ENCODE results near the gene TBC1D1. TPM values are rescaled to one million over a fixed set of nuclear protein-coding genes. Genes with fewer than 3 reads are reported as not detected.

TBC1D1 gene
- polyA plus RNA-seq, 1 donor from 2014 or later, result 23.2 TPM

DNA sequence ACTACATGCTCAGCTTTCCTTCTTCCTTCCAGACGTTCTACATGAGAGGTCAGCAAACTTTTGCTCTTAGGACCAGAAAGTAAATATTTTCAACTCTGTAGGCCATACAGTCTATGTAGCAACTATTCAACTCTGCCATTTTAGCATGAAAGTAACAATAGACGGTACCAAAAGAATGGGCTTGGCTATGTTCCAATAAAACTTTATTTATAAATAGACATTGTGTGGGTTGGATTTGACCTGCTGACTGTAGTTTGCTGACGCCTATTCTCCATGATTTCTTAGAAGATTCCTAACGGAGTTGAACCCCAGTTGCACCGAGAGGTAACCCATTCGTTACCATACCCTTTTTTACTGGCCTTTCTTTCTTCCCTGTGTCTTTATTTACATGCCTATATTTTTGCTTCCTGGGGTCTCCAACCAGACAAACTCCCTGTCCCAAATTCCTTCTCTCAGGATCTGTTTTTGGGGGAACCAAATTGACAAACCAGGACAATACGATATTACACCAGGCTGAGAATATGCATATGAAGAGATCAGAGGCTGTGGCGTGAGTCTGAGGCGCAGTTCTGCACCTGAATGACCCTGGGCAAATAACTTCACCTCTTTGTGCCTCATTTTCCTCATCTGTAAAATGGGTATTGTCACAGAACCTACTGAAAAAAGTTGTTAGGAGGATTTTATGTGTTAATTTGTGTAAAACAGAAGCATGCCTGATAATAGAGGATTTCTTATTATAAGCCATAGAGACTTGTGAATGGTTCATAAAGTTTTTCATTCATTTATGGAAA, 58.9 kb downstream of the TBC1D1 start:
- H4K20me1 ChIP-seq (ENCODE audit: insufficient read depth), result no peaks in the 10 kb centered on the region
- H3K79me2 ChIP-seq (replicated peaks; ENCODE audit: insufficient read depth, low read length), result no peaks in the 10 kb centered on the region
- no peaks in the 10 kb centered on the region for H3F3A ChIP-seq (ENCODE audit: insufficient read depth, low read length, poor library complexity, severe bottlenecking)
- no peak overlapping the region for H3K4me3 ChIP-seq (ENCODE audit: low read length)
- H3K36me3 ChIP-seq (ENCODE audit: insufficient read depth, low read length), result no peaks in the 10 kb centered on the region
- H2AFZ ChIP-seq (ENCODE audit: low read depth, low read length), result no peak overlapping the region
- H3K27ac ChIP-seq (ENCODE audit: low read length), result no peak overlapping the region
- no peaks in the 10 kb centered on the region for H3K9me3 ChIP-seq (ENCODE audit: low read length)
- TF ChIP-seq POLR2AphosphoS5 (IDR thresholded peaks at IDR 0.05) (no peak), REST (IDR thresholded peaks at IDR 0.05; ENCODE audit: borderline replicate concordance) (no peak), EP300 (conservative IDR thresholded peaks at IDR 0.05; ENCODE audit: poor library complexity, severe bottlenecking) (no peak), RAD21 (conservative IDR thresholded peaks at IDR 0.05) (no peak), MXI1 (conservative IDR thresholded peaks at IDR 0.05; ENCODE audit: poor library complexity, severe bottlenecking) (no peak), EZH2 (IDR thresholded peaks at IDR 0.05; ENCODE audit: borderline replicate concordance, insufficient read depth, low read length, poor library complexity, severe bottlenecking) (no peak), SMC3 (conservative IDR thresholded peaks at IDR 0.05; ENCODE audit: poor library complexity) (no peak), TAF1 (IDR thresholded peaks at IDR 0.05; ENCODE audit: low read depth) (no peak)
- TF ChIP-seq, protein P1, sequence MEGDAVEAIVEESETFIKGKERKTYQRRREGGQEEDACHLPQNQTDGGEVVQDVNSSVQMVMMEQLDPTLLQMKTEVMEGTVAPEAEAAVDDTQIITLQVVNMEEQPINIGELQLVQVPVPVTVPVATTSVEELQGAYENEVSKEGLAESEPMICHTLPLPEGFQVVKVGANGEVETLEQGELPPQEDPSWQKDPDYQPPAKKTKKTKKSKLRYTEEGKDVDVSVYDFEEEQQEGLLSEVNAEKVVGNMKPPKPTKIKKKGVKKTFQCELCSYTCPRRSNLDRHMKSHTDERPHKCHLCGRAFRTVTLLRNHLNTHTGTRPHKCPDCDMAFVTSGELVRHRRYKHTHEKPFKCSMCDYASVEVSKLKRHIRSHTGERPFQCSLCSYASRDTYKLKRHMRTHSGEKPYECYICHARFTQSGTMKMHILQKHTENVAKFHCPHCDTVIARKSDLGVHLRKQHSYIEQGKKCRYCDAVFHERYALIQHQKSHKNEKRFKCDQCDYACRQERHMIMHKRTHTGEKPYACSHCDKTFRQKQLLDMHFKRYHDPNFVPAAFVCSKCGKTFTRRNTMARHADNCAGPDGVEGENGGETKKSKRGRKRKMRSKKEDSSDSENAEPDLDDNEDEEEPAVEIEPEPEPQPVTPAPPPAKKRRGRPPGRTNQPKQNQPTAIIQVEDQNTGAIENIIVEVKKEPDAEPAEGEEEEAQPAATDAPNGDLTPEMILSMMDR (IDR thresholded peaks at IDR 0.05; ENCODE audit: poor library complexity, severe bottlenecking), result no peak
- H3K4me2 ChIP-seq (ENCODE audit: low read length), result no peak overlapping the region
- no peaks in the 10 kb centered on the region for H3K9me2 ChIP-seq (ENCODE audit: insufficient read depth, low read length)
- H3K27me3 ChIP-seq (ENCODE audit: insufficient read depth, low read depth, low read length), result no peaks in the 10 kb centered on the region
- H3K9ac ChIP-seq (ENCODE audit: low read length), result no peak overlapping the region

DNA sequence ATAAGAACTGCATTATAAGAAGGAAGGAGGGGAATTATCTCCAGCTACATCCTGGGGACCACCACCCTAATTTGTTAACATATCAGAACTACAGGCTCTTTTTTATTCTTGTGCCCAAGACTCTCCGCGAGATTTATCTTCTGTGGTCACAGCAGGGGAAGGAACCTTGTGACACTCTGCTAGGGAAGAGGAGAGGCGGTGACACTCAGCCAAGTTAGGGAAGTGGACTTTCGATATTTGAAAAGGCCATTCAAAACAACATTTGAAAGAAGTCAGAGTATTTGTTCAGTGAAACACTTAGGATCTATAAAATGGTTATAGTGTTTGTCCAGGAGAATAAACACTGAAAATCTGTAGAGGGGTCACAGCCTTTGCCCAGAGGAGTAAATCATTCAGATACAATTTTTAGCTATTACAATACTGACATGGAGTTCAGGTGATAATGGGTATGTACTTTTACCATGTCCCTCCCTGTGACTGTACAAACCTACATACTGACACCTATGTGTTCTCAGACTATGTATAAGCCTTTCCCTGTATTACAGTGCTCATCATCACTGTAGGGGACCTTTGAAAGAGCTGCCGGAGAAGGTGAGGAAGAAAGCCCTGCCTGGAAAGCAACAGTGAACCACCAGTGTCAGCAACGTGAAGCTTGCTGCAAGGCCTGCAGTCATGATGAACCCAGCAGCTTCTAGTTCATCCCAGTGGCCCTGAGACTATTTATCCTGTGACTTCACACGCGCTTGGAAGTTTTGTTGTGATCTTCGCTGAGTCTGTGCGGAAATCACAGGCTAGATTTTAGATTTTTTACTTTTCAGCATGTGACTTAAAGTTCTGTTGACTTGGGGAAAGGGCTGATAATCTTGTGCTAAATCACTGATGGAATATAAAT, 60.8 kb downstream of the TBC1D1 start:
- no peaks in the 10 kb centered on the region for H3K9me2 ChIP-seq (ENCODE audit: insufficient read depth, low read length)
- no peaks in the 10 kb centered on the region for H3K27me3 ChIP-seq (ENCODE audit: insufficient read depth, low read depth, low read length)
- H4K20me1 ChIP-seq (ENCODE audit: insufficient read depth), result no peaks in the 10 kb centered on the region
- no peak overlapping the region for H3K4me3 ChIP-seq (ENCODE audit: low read length)
- no peak overlapping the region for H3K27ac ChIP-seq (ENCODE audit: low read length)
- H2AFZ ChIP-seq (ENCODE audit: low read depth, low read length), result no peak overlapping the region
- H3K9ac ChIP-seq (ENCODE audit: low read length), result no peak overlapping the region
- no peaks in the 10 kb centered on the region for H3F3A ChIP-seq (ENCODE audit: insufficient read depth, low read length, poor library complexity, severe bottlenecking)
- TF ChIP-seq RAD21 (conservative IDR thresholded peaks at IDR 0.05), result no peak
- no peak for TF ChIP-seq POLR2AphosphoS5 (IDR thresholded peaks at IDR 0.05)
- TF ChIP-seq REST (IDR thresholded peaks at IDR 0.05; ENCODE audit: borderline replicate concordance), result no peak
- TF ChIP-seq EZH2 (IDR thresholded peaks at IDR 0.05; ENCODE audit: borderline replicate concordance, insufficient read depth, low read length, poor library complexity, severe bottlenecking), result no peak
- no peak for TF ChIP-seq EP300 (conservative IDR thresholded peaks at IDR 0.05; ENCODE audit: poor library complexity, severe bottlenecking)
- TF ChIP-seq TAF1 (IDR thresholded peaks at IDR 0.05; ENCODE audit: low read depth), result no peak
- TF ChIP-seq, protein P1 (IDR thresholded peaks at IDR 0.05; ENCODE audit: poor library complexity, severe bottlenecking), result no peak
- TF ChIP-seq SMC3 (conservative IDR thresholded peaks at IDR 0.05; ENCODE audit: poor library complexity), result no peak
- no peak for TF ChIP-seq MXI1 (conservative IDR thresholded peaks at IDR 0.05; ENCODE audit: poor library complexity, severe bottlenecking)
- H3K9me3 ChIP-seq (ENCODE audit: low read length), result no peaks in the 10 kb centered on the region
- no peaks in the 10 kb centered on the region for H3K79me2 ChIP-seq (replicated peaks; ENCODE audit: insufficient read depth, low read length)
- no peaks in the 10 kb centered on the region for H3K36me3 ChIP-seq (ENCODE audit: insufficient read depth, low read length)
- H3K4me2 ChIP-seq (ENCODE audit: low read length), result no peak overlapping the region

Data from neural cell (in vitro differentiated cells).